Prostate gland (tissue), 2 donors: ENCODE measurements around the gene FIGN.

Experiments used
- POLR2A ChIP-seq: fragments of 450-650 bp; IDR thresholded peaks from one replicate; pipeline ENCODE4 v1.6.1; 2016; ENCODE audit warnings: antibody characterized with exemption, mild to moderate bottlenecking
- POLR2AphosphoS5 ChIP-seq: sonication (generic); formaldehyde crosslinking; IDR thresholded peaks from one replicate; pipeline ENCODE4 v1.6.1; 2017; ENCODE audit warnings: antibody characterized with exemption
- TF ChIP-seq, protein P1 (sequence below), 4 experiments: fragments of 200-600 bp in 2 of 4; fragments of 450-650 bp in 2 of 4; sonication (generic) in 2 of 4; IDR thresholded peaks; 1 replicate in 3 of 4; 2 replicates in 1 of 4; pipeline ENCODE4 v1.5.1; 2016 to 2019; ENCODE audit warnings: antibody characterized with exemption in 4 of 4, mild to moderate bottlenecking in 2 of 4, moderate library complexity in 2 of 4

DNA sequence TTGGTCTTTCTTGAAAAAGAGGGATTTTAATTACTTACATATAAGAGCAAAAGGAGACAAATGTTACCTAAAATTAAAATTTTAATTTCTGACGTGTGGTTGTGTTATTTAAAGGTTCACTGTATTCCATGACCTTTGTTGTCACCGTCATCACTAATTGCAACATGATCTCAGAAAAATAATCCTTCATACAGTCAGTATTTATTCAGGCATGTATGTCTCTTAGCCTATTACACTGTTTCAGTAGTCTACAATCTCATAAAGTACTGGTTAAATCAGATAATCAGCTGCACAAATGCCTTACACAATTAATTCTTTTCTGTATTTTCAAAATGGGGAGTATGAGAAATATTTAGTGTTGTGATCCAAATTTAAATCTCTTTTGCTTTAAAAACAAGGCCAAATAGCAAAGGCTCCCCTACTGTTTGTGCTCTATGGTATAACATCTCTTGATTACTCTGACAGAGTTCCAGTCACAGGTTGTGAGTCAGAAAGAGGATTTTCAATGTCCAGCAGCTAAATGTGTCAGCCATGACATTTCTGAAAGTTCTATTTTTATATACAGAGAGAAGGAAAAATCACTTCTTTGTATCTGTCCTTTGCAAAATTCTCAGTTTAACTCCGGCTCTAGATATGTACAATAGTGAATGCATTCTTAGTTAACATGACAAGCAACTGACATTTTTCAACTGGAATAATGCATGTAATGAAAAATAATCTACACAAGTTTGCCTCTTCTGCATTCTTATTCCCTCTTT lies 184.0 kb downstream of the FIGN start:
- TF ChIP-seq, protein P1, sequence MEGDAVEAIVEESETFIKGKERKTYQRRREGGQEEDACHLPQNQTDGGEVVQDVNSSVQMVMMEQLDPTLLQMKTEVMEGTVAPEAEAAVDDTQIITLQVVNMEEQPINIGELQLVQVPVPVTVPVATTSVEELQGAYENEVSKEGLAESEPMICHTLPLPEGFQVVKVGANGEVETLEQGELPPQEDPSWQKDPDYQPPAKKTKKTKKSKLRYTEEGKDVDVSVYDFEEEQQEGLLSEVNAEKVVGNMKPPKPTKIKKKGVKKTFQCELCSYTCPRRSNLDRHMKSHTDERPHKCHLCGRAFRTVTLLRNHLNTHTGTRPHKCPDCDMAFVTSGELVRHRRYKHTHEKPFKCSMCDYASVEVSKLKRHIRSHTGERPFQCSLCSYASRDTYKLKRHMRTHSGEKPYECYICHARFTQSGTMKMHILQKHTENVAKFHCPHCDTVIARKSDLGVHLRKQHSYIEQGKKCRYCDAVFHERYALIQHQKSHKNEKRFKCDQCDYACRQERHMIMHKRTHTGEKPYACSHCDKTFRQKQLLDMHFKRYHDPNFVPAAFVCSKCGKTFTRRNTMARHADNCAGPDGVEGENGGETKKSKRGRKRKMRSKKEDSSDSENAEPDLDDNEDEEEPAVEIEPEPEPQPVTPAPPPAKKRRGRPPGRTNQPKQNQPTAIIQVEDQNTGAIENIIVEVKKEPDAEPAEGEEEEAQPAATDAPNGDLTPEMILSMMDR (IDR thresholded peaks at IDR 0.05): no peak
- TF ChIP-seq POLR2A: no peak
- TF ChIP-seq POLR2AphosphoS5: no peak
